Endothelial cell of umbilical vein (primary cell): ENCODE measurements around the gene SAMD1. TPM values are rescaled to one million over a fixed set of nuclear protein-coding genes. Genes with fewer than 3 reads are reported as not detected.

Experiments used
- BruUV-seq: library from RNA; stranded (reverse); fragments of 400-500 nt; replicated peaks from 2 replicates; lab custom pipeline; 2021; lab: Mats Ljungman, UMichigan
- CTCF ChIA-PET: fragments of 300-600, 350-600 bp; sonication (Branson Sonifier 250); formaldehyde crosslinking; loops from one replicate; lab custom pipeline; 2021; ENCODE audit warnings: antibody characterized with exemption, inconsistent platforms; lab: Charles Lee
- POLR2A ChIA-PET: fragments of 300-600, 350-600 bp; sonication (Branson Sonifier 250); formaldehyde crosslinking; loops from one replicate; lab custom pipeline; 2021; ENCODE audit warnings: antibody characterized with exemption, inconsistent platforms; lab: Charles Lee
- DNase-seq: peaks from one replicate; pipeline ENCODE4 v3.0.0-alpha.2; 2011; ENCODE audit warnings: low read depth, low spot score
- FAIRE-seq: peaks from 2 replicates; lab custom pipeline; 2011; peaks lifted over from hg19 to GRCh38; lab: Jason Lieb, UNC
- H2AFZ ChIP-seq: 2 replicates; pipeline ENCODE4 v1.6.0; 2012; ENCODE audit warnings: low read depth, low read length, control low read depth, inconsistent platforms
- H3K27ac ChIP-seq: 2 replicates; pipeline ENCODE4 v1.5.1; 2011; ENCODE audit warnings: low read depth, mild to moderate bottlenecking, control low read depth, low read length, moderate library complexity; ENCODE audit not compliant: insufficient read depth
- H3K27me3 ChIP-seq, 2 experiments: 2 replicates each; pipeline versions ENCODE4 v1.6.0 to v1.6.1; 2011; ENCODE audit warnings: low read length in 2 of 2, mixed read lengths in 1 of 2; ENCODE audit not compliant: control insufficient read depth in 2 of 2, insufficient read depth in 2 of 2
- H3K36me3 ChIP-seq, 2 experiments: 2 replicates in 1 of 2; 3 replicates in 1 of 2; pipeline ENCODE4 v1.5.1; 2011; ENCODE audit warnings: low read length in 2 of 2, mild to moderate bottlenecking in 1 of 2, moderate library complexity in 1 of 2; ENCODE audit not compliant: control insufficient read depth in 2 of 2, insufficient read depth in 2 of 2; ENCODE audit errors: extremely low read depth in 1 of 2
- H3K4me1 ChIP-seq: 3 replicates; pipeline ENCODE4 v1.5.1; 2011; ENCODE audit warnings: mild to moderate bottlenecking, low read length; ENCODE audit not compliant: control insufficient read depth, insufficient read depth; ENCODE audit errors: extremely low read depth
- H3K4me2 ChIP-seq: 2 replicates; pipeline ENCODE4 v1.6.1; 2011; ENCODE audit warnings: low read length, control low read depth, mixed read lengths; ENCODE audit not compliant: insufficient read depth
- H3K4me3 ChIP-seq, 3 experiments: fragments of 200-600 bp in 1 of 3; sonication (generic), shearing (Covaris generic) in 1 of 3; replicated peaks in 1 of 3; 2 replicates each; pipeline ENCODE4 v1.5.1; 2011 to 2016; ENCODE audit warnings: control low read depth in 3 of 3, low read length in 3 of 3, mild to moderate bottlenecking in 2 of 3, inconsistent platforms in 1 of 3, low read depth in 1 of 3, moderate library complexity in 1 of 3; ENCODE audit not compliant: insufficient read depth in 1 of 3
- H3K79me2 ChIP-seq: 2 replicates; pipeline ENCODE4 v1.6.0; 2012; ENCODE audit warnings: low read length, inconsistent platforms; ENCODE audit not compliant: control insufficient read depth, insufficient read depth
- H3K9ac ChIP-seq: replicated peaks from 2 replicates; pipeline ENCODE3; 2011; ENCODE audit warnings: low read length, control low read depth; ENCODE audit not compliant: insufficient read depth; ENCODE audit errors: extremely low read depth
- H3K9me1 ChIP-seq: replicated peaks from 3 replicates; pipeline ENCODE4 v1.6.0; 2011; ENCODE audit warnings: mild to moderate bottlenecking, low read length; ENCODE audit not compliant: control insufficient read depth, insufficient read depth; ENCODE audit errors: extremely low read depth
- H3K9me3 ChIP-seq: replicated peaks from 2 replicates; pipeline ENCODE4 v1.5.1; 2012; ENCODE audit warnings: low read length, inconsistent platforms; ENCODE audit not compliant: control insufficient read depth, insufficient read depth
- H4K20me1 ChIP-seq: replicated peaks from 2 replicates; pipeline ENCODE3; 2011; ENCODE audit warnings: mild to moderate bottlenecking, low read length; ENCODE audit not compliant: control insufficient read depth, insufficient read depth; ENCODE audit errors: extremely low read depth
- EZH2 ChIP-seq: IDR thresholded peaks from 2 replicates; pipeline ENCODE4 v1.6.1; 2012; ENCODE audit warnings: borderline replicate concordance, low read depth, mild to moderate bottlenecking, moderate library complexity, low read length, inconsistent platforms; ENCODE audit not compliant: severe bottlenecking
- FOS ChIP-seq: IDR thresholded peaks from 2 replicates; pipeline ENCODE4 v1.6.1; 2011; ENCODE audit warnings: mild to moderate bottlenecking, low read length, moderate library complexity, borderline replicate concordance; ENCODE audit not compliant: insufficient read depth
- GATA2 ChIP-seq: IDR thresholded peaks from 2 replicates; pipeline ENCODE4 v1.7.0; 2011; ENCODE audit warnings: low read depth, mild to moderate bottlenecking, moderate library complexity, mixed read lengths, low read length; ENCODE audit not compliant: insufficient read length, insufficient read depth
- JUN ChIP-seq: IDR thresholded peaks from 2 replicates; pipeline ENCODE4 v1.6.1; 2011; ENCODE audit warnings: borderline replicate concordance, low read depth; ENCODE audit not compliant: insufficient read length, insufficient read depth
- MAX ChIP-seq: IDR thresholded peaks from 2 replicates; pipeline ENCODE4 v1.6.1; 2011; ENCODE audit not compliant: insufficient read depth, insufficient read length
- MYC ChIP-seq: IDR thresholded peaks from one replicate; pipeline ENCODE4 v1.6.1; 2011; ENCODE audit warnings: mild to moderate bottlenecking, low read depth, low read length
- POLR2A ChIP-seq: IDR thresholded peaks from 2 replicates; pipeline ENCODE4 v1.6.1; 2012; ENCODE audit warnings: low read depth, mild to moderate bottlenecking, control low read depth, low read length
- POLR2AphosphoS5 ChIP-seq: IDR thresholded peaks from 2 replicates; pipeline ENCODE4 v1.6.1; 2012; ENCODE audit warnings: low read depth, mild to moderate bottlenecking, control low read depth, low read length, moderate library complexity; ENCODE audit not compliant: insufficient read depth
- dilution Hi-C: fragments of 300-500 bp; cut with MboI; formaldehyde crosslinking; loops from one replicate; pipeline ENCODE4 v1.15.0; 2019; ENCODE audit warnings: low sequenced_read_pairs; ENCODE audit not compliant: extremely low pct_ligation_motif_present
- intact Hi-C: fragments of 100-400 bp; cut with micrococcal nuclease; formaldehyde crosslinking; loops from one replicate; pipeline ENCODE4 v1.10.0; 2022
- polyA plus RNA-seq, 4 experiments: library from polyadenylated mRNA; depleted of rRNA in 3 of 4; stranded (reverse) in 3 of 4; unstranded in 1 of 4; fragments of >200 nt; gene quantifications; 2 replicates each; pipeline versions ENCODE4 v1.2.1 to v1.2.3, GENCODE V29; 2011 to 2012; ENCODE audit warnings: missing spikeins in 1 of 4
- total RNA-seq: library from RNA; stranded (reverse); gene quantifications from 2 replicates; pipeline ENCODE4 v1.2.3, GENCODE V29; 2021
- TF ChIP-seq, protein P1 (sequence below), 2 donors: IDR thresholded peaks; 1 replicate in 1 of 2; 2 replicates in 1 of 2; pipeline ENCODE4 v1.5.1; 2011; ENCODE audit warnings: low read length in 2 of 2, mild to moderate bottlenecking in 2 of 2, moderate library complexity in 2 of 2, control low read depth in 1 of 2, inconsistent platforms in 1 of 2, low read depth in 1 of 2; ENCODE audit not compliant: insufficient read depth in 1 of 2; ENCODE audit errors: extremely low read depth in 1 of 2

The SAMD1 gene
- total and polyA plus RNA-seq, 2 donors (not counting 3 experiments of a cell fraction or from before 2014, with no cell fraction given), result 14.1 to 35.9 TPM

DNA sequence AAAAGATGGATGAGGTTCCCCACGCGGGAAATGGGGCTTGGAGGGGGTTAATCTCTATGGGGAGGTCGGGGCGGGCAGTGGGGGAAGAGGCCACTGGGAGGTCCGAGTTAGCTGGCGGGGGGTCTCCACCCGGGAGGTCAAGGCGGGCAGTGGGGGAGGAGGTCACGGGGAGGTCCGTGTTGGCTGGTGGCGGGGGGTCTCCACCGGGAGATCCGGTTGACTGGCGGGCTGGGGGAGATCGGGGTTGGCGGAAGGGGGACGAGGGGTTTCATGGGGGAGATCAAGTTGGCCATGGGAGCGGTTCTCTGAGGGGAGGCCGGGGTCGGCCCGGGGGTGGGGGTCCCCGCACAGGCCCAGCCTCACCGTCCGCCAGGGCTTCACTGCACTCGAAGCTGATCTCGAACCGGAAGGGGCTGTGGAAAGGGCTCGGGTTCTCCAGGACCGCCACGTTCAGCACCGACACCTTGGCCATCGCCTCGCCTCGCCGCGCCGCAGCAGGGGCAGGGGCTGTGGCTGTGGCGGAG lies 45.5 kb upstream of the SAMD1 start:
- no peaks in the 10 kb centered on the region for H3K27me3 ChIP-seq
- DNase-seq (no peak), FAIRE-seq (no peak)
- H3K4me1 ChIP-seq, result peaks cover 15% of the 10 kb centered on the region
- BruUV-seq, result no TSS peak
- no peak overlapping the region for H3K27ac ChIP-seq
- no peaks in the 10 kb centered on the region for H3K9me1 ChIP-seq
- H4K20me1 ChIP-seq, result no peaks in the 10 kb centered on the region
- H3K36me3 ChIP-seq, result peaks cover 0 to 3% of the 10 kb centered on the region in 2 experiments
- dilution Hi-C loops (no loop called here), intact Hi-C loops (loop anchor here (1.0 to 5.0 kb wide), 8 partner anchors 18 to 341 kb away; partner anchors contain the start of gene PTGER1)
- peak overlapping the region; percentile 77 for H3K4me2 ChIP-seq
- H2AFZ ChIP-seq, result peak overlapping the region; percentile 97
- peaks cover 19% of the 10 kb centered on the region for H3K79me2 ChIP-seq
- H3K9ac ChIP-seq, result peak overlapping the region; percentile 46
- ChIA-PET CTCF (interaction anchor here (0.7 to 2.4 kb wide), 41 partner anchors 8 to 343 kb away, joined by 3 to 36 read pairs (median 5); partner anchors contain the start of genes MISP3, NANOS3 and PRKACA), POLR2A (interaction anchor here (0.9 to 1.3 kb wide), 2 partner anchors 10 to 23 kb away, joined by 3 read pairs; a partner anchor contains a TSS)
- no peaks in the 10 kb centered on the region for H3K9me3 ChIP-seq
- H3K4me3 ChIP-seq, result peak overlapping the region; percentile 56 to 67 (median 60)
- TF ChIP-seq POLR2A (no peak), JUN (no peak), POLR2AphosphoS5 (no peak), MAX (no peak)

GRCh38 chr19:14135355-14135754 lies 44.8 kb upstream of the SAMD1 start:
- CTCF ChIA-PET, result interaction anchor here (1.3 to 2.4 kb wide), 5 partner anchors 12 to 271 kb away, joined by 4 to 27 read pairs (median 10); partner anchors contain the start of gene MISP3
- Histone ChIP-seq H3K79me2 (peaks cover 19% of the 10 kb centered on the region), H3K4me2 (peak overlapping the region; percentile 77), H3K36me3 (peaks cover 0 to 3% of the 10 kb centered on the region in 2 experiments), H3K9ac (peak overlapping the region; percentile 46), H4K20me1 (no peaks in the 10 kb centered on the region), H3K27me3 (no peaks in the 10 kb centered on the region), H3K9me1 (no peaks in the 10 kb centered on the region), H3K9me3 (no peaks in the 10 kb centered on the region), H3K27ac (no peak overlapping the region), H2AFZ (peak overlapping the region; percentile 15), H3K4me1 (peaks cover 15% of the 10 kb centered on the region), H3K4me3 (peak overlapping the region; percentile 56 to 67 (median 60))
- intact Hi-C loops, result loop anchor here (5.0 kb wide), 2 partner anchors 152 to 342 kb away; partner anchors contain the start of gene PTGER1
- POLR2A ChIA-PET, result no interaction called here
- FAIRE-seq (no peak), DNase-seq (no peak)
- BruUV-seq, result TSS peak; percentile 33
- dilution Hi-C loops, result no loop called here
- TF ChIP-seq, protein P1, sequence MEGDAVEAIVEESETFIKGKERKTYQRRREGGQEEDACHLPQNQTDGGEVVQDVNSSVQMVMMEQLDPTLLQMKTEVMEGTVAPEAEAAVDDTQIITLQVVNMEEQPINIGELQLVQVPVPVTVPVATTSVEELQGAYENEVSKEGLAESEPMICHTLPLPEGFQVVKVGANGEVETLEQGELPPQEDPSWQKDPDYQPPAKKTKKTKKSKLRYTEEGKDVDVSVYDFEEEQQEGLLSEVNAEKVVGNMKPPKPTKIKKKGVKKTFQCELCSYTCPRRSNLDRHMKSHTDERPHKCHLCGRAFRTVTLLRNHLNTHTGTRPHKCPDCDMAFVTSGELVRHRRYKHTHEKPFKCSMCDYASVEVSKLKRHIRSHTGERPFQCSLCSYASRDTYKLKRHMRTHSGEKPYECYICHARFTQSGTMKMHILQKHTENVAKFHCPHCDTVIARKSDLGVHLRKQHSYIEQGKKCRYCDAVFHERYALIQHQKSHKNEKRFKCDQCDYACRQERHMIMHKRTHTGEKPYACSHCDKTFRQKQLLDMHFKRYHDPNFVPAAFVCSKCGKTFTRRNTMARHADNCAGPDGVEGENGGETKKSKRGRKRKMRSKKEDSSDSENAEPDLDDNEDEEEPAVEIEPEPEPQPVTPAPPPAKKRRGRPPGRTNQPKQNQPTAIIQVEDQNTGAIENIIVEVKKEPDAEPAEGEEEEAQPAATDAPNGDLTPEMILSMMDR (IDR thresholded peaks at IDR 0.05; ENCODE audit: extremely low read depth in 1 of 2, insufficient read depth in 1 of 2, low read depth in 1 of 2, low read length in 2 of 2), result no peak
- no peak for TF ChIP-seq EZH2
- no peak for TF ChIP-seq FOS
- TF ChIP-seq POLR2AphosphoS5, result no peak
- TF ChIP-seq MYC, result no peak
- no peak for TF ChIP-seq GATA2
- no peak for TF ChIP-seq MAX
